ENCODE measurements around the gene TTC28.

Gene TTC28

DNA sequence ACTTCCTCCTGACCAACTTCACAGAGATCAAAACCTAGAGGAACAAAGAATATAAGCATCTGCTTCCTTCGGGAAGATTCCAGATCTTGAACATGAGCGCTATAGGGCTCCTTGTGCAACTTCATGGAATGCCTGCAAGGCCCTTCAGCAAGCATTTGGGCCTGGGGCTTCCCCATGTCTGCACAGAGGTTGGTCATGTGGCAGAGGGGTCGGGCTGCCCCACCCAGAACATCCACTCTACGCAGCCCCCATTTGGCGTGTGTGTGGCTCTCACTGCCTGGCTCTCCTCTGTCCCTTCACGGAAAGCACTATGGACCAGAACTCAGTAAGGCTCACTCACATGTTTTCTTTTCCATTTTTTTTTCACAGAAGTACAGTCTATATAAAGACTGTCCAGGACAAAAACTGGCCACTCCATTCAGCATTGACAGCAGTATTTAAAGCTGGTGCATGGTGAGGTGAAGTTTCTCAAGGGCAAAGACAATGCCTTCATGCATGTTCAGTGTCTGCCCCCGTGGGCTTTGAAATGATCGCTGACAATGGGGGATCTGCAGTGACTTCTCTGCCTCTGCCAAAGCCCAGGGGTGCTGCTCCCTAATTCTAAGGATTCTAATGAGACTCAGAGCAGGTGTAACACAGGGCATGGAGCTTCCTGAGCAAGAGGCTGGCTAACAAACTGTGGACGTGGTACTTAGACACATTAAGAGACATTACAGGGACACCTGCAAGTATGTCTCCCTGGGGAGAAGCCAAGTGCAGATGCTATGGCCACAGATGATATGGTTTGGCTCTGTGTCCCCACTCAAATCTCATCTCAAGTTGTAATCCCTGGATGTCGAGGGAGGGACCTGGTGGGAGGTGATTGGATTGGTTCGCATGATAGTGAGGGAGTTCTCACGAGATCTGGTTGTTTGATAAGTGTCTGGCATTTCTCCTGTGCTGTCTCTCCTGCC is 694.0 kb downstream of the TTC28 start:
- no peak for DNase-seq (ENCODE audit: low read depth)

GRCh38 chr22:27984723-27985122 is 694.9 kb downstream of the TTC28 start:
- TF ChIP-seq, protein P1, sequence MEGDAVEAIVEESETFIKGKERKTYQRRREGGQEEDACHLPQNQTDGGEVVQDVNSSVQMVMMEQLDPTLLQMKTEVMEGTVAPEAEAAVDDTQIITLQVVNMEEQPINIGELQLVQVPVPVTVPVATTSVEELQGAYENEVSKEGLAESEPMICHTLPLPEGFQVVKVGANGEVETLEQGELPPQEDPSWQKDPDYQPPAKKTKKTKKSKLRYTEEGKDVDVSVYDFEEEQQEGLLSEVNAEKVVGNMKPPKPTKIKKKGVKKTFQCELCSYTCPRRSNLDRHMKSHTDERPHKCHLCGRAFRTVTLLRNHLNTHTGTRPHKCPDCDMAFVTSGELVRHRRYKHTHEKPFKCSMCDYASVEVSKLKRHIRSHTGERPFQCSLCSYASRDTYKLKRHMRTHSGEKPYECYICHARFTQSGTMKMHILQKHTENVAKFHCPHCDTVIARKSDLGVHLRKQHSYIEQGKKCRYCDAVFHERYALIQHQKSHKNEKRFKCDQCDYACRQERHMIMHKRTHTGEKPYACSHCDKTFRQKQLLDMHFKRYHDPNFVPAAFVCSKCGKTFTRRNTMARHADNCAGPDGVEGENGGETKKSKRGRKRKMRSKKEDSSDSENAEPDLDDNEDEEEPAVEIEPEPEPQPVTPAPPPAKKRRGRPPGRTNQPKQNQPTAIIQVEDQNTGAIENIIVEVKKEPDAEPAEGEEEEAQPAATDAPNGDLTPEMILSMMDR (IDR thresholded peaks at IDR 0.05; ENCODE audit: low read depth, low read length): no peak
- TF ChIP-seq MYC (IDR thresholded peaks at IDR 0.05; ENCODE audit: low read depth, low read length) (no peak), POLR2A (IDR thresholded peaks at IDR 0.05; ENCODE audit: extremely low read depth, insufficient read length) (no peak)
- TF ChIP-seq, protein P2, sequence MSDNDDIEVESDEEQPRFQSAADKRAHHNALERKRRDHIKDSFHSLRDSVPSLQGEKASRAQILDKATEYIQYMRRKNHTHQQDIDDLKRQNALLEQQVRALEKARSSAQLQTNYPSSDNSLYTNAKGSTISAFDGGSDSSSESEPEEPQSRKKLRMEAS (IDR thresholded peaks at IDR 0.05; ENCODE audit: low read depth, low read length): no peak
- DNase-seq (ENCODE audit: low read depth): no peak
- H3K4me3 ChIP-seq (ENCODE audit: low read depth, low read length): no peak overlapping the region

More for the DNA sequence above, 694.0 kb downstream of the TTC28 start:
- TF ChIP-seq, protein P1 (IDR thresholded peaks at IDR 0.05; ENCODE audit: low read depth, low read length): no peak
- TF ChIP-seq POLR2A (IDR thresholded peaks at IDR 0.05; ENCODE audit: extremely low read depth, insufficient read length): no peak
- no peak for TF ChIP-seq MYC (IDR thresholded peaks at IDR 0.05; ENCODE audit: low read depth, low read length)
- TF ChIP-seq, protein P2 (IDR thresholded peaks at IDR 0.05; ENCODE audit: low read depth, low read length): no peak
- H3K4me3 ChIP-seq (ENCODE audit: low read depth, low read length): no peak overlapping the region

GRCh38 chr22:27984001-27984695 is 695.5 kb downstream of the TTC28 start:
- H3K4me3 ChIP-seq (ENCODE audit: low read depth, low read length): no peak overlapping the region
- DNase-seq (ENCODE audit: low read depth): no peak
- TF ChIP-seq POLR2A (IDR thresholded peaks at IDR 0.05; ENCODE audit: extremely low read depth, insufficient read length) (no peak), MYC (IDR thresholded peaks at IDR 0.05; ENCODE audit: low read depth, low read length) (no peak)
- TF ChIP-seq, protein P1 (IDR thresholded peaks at IDR 0.05; ENCODE audit: low read depth, low read length): no peak
- TF ChIP-seq, protein P2 (IDR thresholded peaks at IDR 0.05; ENCODE audit: low read depth, low read length): no peak

- no peak for TF ChIP-seq MYC (IDR thresholded peaks at IDR 0.05; ENCODE audit: low read depth, low read length)
- TF ChIP-seq POLR2A (IDR thresholded peaks at IDR 0.05; ENCODE audit: extremely low read depth, insufficient read length): no peak
- TF ChIP-seq, protein P1 (IDR thresholded peaks at IDR 0.05; ENCODE audit: low read depth, low read length): no peak
- TF ChIP-seq, protein P2 (IDR thresholded peaks at IDR 0.05; ENCODE audit: low read depth, low read length): no peak
- no peak overlapping the region for H3K4me3 ChIP-seq (ENCODE audit: low read depth, low read length)
- no peak for DNase-seq (ENCODE audit: low read depth)
Observed at GRCh38 chr22:27983361-27983791, 696.3 kb downstream of the TTC28 start.

DNA sequence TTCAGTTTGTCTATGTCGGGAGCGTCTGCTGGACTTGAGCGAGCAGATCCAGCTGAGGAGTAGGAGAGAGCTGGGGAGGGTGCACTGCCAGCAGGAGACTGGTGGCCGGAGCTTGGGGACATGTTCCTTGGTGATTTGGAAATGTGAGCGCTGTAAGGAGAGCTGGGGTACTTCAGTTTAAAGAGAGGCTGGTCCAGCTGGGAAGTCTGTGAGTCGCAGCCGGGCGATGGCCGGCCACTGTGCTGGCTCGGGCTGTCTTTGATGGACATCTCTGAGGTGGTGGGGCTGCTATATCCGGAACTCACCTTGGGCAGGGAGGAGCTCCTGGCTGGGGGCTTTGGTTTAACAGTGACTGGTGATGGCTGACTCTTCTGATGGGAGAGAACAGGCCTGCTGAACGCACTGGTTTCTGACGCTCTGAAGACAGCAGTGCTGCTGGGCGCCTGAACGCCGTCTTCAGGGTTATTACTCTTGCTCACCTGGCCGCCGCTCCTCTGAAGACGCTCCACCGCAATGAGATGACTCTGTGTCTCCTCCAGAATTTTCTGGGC is 696.9 kb downstream of the TTC28 start:
- TF ChIP-seq MYC (IDR thresholded peaks at IDR 0.05; ENCODE audit: low read depth, low read length) (no peak), POLR2A (IDR thresholded peaks at IDR 0.05; ENCODE audit: extremely low read depth, insufficient read length) (no peak)
- TF ChIP-seq, protein P1 (IDR thresholded peaks at IDR 0.05; ENCODE audit: low read depth, low read length): no peak
- TF ChIP-seq, protein P2 (IDR thresholded peaks at IDR 0.05; ENCODE audit: low read depth, low read length): no peak

More for the DNA sequence above, 696.9 kb downstream of the TTC28 start:
- DNase-seq (ENCODE audit: low read depth): no peak
- H3K4me3 ChIP-seq (ENCODE audit: low read depth, low read length): no peak overlapping the region

Measured in NB4 (cell line).